ENCODE data around the gene CHCHD4. TPM values are rescaled to one million over a fixed set of nuclear protein-coding genes. Genes with fewer than 3 reads are reported as not detected.

Gene CHCHD4
- total RNA-seq, 1 donor from 2014 or later: 14.2 TPM

GRCh38 chr3:14150078-14150477 is 25.4 kb upstream of the CHCHD4 start:
- no peak for DNase-seq (ENCODE audit: low spot score)

DNA sequence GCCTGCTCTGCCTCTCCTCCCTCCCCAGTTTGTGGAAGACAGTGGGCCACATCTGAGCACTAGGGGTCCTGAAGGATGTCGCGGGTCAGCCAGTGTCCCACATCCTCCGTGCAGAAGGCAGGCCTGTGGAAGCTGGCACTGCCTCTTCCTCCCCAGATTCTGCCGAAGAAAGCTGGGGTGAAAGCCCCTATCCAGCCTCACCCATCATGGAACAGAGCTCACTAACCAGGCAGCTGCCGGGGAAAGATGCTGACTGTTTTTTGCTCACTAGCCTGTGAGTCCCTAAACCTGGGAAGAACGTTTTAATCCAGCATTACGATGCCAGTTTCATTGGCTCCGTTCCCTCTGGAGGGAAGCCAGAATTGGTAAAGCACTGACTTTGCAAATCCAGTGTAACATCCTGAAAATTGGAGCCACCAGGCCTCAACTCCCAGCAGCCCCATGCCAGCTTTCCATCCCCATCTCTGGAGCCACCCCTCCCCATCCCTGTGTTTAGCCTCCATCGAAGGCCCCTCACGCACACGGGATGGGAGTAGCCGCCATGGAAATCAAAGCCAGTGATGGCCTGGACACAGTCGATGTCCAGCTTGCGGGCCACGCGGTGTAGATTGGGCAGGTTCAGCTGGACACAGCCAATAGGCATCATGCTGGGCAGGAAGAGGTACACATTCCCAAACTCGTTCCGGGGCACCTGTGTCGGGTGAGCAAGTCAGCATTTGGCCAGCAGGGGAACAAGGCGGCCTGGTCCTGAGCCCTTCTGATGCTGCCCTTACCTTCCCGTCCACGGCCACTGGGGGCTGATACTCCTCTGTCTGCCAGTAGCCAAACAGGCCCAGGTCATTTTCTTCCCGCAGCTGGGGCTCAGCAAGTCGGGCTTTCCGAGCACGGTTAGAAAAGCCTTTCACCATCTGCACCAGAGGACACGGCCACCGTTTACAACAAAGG is 23.6 kb upstream of the CHCHD4 start:
- DNase-seq (ENCODE audit: low spot score): no peak

- no peak for DNase-seq (ENCODE audit: low spot score)
These were observed 22.9 kb upstream of the CHCHD4 start for GRCh38 chr3:14147617-14148016.

DNA sequence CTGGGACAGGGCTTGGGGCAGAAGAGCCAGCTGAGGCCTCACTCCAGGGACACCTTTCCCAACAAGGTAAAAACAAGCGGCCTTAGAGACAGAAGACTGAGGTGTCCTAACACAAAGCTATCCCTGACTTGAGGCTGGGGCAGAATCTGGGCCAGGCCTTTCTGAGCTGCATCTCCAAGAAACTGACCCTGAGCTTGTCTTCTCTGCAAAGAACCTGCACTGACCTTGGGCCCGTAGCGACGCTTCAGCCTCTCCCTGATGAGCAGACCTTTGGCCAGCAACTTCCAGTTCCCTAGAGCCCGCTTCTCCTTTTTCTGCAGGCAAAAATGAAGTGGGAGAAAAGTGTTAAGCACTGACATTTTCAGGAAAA is 22.4 kb upstream of the CHCHD4 start:
- DNase-seq (ENCODE audit: low spot score): no peak

DNA sequence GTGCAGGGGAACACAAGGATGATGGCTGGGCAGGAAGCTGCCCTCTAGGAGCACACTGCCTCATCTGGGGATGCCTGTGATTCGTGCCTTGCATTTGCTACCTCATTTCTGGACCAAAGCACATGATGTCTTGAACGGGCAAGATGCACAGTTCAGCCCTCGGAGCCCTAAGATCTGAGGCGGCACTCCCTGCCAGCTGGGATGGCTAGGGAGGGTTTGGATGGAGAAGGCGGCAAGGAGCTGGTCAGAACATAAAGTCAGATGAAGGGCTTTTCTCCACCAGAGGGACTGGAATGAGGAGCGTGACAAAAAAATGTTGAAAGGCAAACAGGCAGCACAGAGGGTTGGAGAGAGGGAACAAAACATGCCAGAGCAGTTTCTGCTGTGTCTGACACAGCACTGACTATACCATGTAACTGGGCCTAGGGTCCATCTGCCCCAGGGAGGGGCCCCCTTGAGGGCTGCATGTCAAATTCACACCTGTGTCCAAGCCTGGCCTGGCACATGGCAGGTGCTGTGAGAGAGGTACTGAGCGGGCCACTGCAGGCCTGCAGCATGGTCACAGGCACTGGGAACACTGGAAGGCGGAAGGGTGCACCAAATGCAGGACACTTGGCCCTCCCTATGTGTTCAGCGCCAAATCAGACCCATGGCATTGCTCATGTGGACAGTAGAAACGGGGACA is 21.9 kb upstream of the CHCHD4 start:
- no peak for DNase-seq (ENCODE audit: low spot score)

DNA sequence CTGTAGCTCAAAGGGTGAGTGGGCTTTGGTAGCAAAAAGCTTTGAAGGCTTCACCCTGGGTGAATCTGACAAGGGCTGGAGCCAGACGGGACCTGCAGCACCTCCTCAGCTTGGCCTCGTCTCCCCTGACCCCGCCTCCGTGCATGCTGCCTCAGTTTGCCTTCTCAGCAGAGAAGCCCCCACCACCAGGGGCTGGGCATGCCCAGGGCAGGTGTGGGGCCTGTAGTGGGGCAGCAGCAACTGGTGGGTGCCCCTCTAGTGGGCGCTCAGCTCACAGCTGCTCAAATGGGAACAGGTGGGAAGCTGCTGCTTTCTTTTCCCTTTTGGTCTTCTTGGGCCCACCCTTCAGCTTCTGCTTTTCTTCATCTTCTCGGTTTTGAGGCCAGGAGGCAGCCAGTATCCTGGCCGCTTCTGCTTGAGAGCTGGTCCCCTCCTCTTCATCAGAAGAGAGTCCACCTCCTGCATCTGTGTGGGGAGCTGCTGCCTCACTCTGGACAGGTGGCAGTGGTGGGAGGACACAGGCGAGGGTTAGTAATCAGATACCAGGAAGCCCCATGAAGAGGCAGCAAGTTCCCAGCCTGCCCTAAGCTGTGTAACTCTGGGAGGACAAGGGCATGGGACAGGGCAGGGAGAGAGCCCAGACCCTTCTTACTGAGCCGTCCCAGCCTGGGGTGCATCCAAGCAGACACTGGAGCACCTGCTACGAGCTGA is 21.2 kb upstream of the CHCHD4 start:
- no peak for DNase-seq (ENCODE audit: low spot score)

GRCh38 chr3:14145236-14145635 is 20.6 kb upstream of the CHCHD4 start:
- DNase-seq (ENCODE audit: low spot score): peak; percentile 13

GRCh38 chr3:14144423-14145075 is 19.9 kb upstream of the CHCHD4 start:
- peak; percentile 98 for DNase-seq (ENCODE audit: low spot score)

DNA sequence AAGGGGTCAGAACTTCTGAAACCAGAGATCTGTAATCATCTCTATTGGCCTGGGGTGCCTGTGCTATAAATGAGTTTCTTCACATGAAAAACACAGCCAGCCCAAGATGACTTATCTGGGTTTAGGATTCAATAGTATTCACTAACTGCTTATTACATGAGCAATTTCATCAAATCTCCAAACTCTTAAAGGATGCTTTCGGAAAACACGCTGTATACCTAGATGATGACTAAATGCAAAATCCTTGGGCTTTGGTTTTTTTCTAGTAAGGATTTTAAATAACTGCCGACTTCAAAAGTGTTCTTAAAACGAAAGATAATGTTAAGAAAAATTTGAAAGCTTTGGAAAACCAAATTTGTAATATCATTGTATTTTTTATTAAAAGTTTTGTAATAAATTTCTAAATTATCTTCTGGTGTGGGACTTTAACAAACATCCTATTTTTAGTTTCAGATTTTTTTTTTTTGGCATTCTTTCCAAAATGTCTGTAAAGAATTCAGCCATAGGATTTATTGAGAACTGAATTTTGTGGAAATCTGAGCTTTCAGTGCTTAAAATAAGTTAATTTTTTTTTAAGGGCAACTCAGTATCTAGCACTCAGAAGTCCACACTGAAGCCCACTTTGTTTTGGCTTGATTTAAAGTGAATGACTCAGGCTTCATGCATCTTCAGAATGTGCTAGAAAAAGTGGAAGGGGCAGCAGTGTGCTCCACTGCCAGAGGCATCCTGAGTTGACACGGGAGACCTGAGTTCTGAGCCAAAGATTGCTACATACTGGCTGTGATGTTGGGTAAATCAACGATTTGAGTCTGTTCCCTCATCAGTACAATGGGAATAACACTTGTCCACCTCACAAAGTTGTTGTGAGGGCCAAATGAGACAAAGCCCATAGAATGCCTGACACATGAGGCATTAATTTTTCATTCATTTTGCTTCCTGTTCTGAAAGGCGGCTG is 18.9 kb upstream of the CHCHD4 start:
- DNase-seq (ENCODE audit: low spot score): peak; percentile 82

GRCh38 chr3:14142567-14143270 is 18.0 kb upstream of the CHCHD4 start:
- no peak for DNase-seq (ENCODE audit: low spot score)

DNA sequence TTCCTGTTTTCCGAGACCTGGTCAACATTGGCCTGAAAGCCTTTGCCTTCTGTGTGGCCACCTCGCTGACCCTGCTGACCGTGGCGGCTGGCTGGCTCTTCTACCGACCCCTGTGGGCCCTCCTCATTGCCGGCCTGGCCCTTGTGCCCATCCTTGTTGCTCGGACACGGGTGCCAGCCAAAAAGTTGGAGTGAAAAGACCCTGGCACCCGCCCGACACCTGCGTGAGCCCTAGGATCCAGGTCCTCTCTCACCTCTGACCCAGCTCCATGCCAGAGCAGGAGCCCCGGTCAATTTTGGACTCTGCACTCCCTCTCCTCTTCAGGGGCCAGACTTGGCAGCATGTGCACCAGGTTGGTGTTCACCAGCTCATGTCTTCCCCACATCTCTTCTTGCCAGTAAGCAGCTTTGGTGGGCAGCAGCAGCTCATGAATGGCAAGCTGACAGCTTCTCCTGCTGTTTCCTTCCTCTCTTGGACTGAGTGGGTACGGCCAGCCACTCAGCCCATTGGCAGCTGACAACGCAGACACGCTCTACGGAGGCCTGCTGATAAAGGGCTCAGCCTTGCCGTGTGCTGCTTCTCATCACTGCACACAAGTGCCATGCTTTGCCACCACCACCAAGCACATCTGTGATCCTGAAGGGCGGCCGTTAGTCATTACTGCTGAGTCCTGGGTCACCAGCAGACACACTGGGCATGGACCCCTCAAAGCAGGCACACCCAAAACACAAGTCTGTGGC is 17.1 kb upstream of the CHCHD4 start:
- DNase-seq (ENCODE audit: low spot score): peak; percentile 18

- DNase-seq (ENCODE audit: low spot score): no peak
These were observed 16.5 kb upstream of the CHCHD4 start for GRCh38 chr3:14141144-14141543.

DNA sequence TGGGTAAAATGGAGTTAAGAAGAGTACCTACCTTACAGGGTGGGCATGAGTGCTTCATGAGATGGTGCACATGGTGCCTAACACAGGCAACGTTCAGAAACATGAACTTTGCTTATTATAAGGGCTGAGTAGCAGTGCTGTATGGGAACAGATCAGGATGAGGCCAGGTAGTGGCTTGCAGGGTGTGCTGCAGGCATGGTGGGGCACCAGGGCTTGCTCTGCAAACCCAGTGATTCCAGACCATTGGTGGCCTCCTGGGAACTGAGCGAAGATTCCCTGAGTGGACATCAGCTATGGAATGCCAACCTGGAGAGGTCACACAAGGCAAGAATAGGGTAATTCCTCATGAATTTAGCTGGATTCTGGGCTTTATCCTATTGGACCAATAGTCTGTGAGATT is 16.0 kb upstream of the CHCHD4 start:
- no peak for DNase-seq (ENCODE audit: low spot score)

DNA sequence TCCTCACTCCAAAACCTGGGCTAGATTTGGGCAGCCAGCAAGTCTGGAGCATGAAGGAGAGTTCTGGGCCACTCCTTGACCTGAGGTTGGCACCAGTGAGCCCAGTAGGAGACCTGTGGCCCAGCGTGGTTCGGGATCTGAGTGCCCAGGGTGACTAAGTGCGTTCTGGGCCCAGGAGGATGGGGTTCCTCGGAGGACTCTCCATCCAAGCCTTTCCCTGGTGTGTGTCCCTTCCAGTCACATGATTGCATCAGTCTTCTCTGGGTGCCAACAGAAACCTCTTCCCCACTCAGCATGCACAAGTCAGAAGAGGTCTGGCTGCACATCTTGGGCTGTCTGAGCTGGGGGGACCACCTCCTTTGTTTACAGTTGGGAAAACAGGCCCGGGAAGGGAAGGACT is 15.1 kb upstream of the CHCHD4 start:
- DNase-seq (ENCODE audit: low spot score): no peak

- DNase-seq (ENCODE audit: low spot score): no peak
These were observed 14.4 kb upstream of the CHCHD4 start for GRCh38 chr3:14138878-14139655.

GRCh38 chr3:14138109-14138877 is 13.6 kb upstream of the CHCHD4 start:
- DNase-seq (ENCODE audit: low spot score): no peak

DNA sequence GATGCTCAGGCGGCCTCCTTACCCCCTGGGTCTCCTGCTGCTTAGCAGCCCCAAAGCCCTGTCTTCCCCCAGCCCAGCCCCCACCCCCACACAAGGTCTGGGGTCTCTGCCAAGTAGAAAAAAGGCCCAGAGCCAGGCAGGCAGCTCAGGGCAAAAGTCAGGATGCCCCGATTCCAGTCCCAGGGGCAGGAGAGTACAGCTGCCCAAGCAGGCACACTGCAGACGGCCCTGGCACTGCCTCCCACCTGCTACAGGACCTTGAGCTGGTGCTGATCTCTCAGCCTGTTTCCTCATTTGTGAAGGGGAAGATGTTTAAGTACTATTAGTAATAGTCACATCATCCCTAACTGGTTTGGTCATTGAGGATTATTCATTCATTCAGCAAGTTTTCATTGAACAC is 12.8 kb upstream of the CHCHD4 start:
- no peak for DNase-seq (ENCODE audit: low spot score)

- DNase-seq (ENCODE audit: low spot score): peak; percentile 15
These were observed 12.3 kb upstream of the CHCHD4 start for GRCh38 chr3:14137004-14137403.

Data from umbilical cord (tissue), 2 donors.